ENCODE data around the gene DNAAF5.

DNAAF5 gene

DNA sequence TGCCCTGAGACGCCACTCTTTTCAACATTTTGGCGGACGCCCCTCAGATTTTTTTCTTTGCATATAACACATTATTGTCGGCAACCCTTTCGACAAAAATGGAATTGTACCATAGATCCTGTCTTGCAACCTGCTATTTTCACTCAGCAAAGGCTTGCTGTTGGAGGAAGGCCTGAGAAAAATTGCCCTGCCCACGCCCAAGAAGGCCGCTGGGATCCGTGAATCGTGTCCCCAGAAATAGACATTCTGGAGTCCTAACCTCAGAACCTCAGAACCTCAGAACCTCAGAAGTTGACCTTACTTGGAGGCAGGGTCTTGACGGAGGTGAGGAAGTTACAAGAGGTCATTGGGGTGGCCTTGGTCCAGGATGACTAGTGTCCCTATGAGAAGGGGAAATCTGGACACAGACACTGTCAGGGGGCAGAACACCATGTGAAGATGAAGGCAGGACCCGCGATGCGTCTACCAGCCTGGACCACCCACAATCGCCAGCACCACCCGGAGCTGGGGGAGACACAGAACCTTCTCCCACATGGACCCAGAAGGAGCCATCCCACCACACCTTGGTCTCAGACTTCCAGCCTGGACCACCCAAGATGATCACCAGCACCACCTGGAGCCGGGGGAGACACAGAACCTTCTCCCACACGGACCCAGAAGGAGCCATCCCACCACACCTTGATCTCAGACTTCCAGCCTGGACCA is 19.1 kb upstream of the DNAAF5 start:
- no peak for DNase-seq (ENCODE audit: low read depth)

DNA sequence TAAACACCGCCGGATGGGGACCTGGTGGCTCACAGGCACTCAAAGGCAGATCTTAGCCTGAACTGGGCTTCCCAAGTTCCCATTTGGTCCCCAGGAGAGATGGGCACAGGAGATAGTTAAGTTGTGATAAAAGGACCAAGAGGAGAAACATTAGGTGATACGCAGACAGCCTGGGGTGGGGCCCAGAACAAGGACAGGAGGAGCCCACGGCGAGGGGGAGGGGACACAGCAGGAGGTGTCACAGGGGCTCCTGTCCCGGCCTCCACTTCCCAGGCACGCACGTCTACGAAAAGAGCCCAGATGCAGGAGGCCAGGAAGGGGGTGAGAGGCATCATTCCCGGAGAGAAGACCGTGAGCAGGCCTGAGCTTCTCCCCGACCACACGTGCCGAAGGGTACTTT is 16.3 kb upstream of the DNAAF5 start:
- no peak for DNase-seq (ENCODE audit: low read depth)

DNA sequence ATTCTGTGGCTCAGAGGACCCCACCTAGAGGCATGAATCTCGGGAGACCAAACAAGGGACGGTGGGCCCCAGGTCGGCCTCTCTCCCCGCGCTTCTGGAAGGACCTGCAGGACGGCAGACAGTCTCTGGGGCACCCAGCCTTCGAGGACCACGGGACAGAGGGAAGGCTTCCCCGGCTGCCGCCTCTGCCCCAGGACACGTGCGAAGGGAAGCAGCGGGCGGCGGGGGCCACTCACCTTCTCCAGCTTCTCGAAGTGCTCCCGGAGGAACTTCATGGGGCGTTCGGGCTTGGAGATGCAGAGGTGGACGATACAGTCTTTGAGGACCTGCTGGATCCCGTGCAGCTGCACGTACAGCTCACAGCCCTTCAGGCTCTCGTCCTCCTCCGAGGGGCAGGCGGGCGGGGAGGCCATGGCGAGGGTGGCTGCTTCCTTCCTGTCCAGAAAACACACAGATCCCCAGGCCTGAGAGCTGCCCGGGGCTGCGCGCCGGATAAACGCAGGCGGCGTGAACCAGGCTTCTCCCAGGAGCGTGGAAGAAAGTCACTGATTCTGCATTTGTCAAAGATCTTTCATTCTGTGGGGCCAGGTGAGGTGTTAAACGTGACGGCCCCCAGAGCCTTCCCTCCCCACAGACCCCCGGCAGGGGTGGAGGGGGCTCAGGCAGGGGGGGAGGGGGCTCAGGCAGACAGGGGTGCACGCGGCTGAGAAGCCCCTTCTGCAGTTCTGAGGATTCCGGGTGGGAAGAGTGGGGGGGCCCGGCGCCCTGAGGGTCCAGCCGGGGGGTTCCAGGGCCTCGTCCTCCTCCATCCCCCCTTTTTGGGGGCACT is 15.2 kb upstream of the DNAAF5 start:
- DNase-seq (ENCODE audit: low read depth), result no peak

DNA sequence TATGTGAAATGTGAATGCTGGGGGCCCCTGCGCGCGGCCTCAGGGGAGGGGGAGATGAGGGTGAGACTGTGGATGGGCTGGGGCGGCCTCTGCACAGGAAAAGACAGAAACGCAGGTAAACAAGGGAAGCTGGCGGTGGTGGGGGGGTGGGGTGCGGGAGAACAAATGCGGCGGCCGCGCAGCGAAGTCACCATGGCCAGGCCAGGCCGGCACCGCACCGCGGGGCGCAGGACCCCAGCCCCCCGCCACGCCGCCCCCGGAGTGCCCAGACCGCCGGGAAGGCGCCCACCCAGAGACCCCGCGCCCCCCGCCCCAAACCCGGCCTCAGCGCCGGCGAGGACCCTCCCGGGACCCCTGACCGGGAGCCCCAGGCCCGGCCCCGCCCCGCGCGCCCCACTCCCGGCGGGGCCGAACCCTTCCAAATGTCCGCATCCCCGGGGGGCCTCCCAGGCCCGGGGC is 14.5 kb upstream of the DNAAF5 start:
- no peak for DNase-seq (ENCODE audit: low read depth)

DNA sequence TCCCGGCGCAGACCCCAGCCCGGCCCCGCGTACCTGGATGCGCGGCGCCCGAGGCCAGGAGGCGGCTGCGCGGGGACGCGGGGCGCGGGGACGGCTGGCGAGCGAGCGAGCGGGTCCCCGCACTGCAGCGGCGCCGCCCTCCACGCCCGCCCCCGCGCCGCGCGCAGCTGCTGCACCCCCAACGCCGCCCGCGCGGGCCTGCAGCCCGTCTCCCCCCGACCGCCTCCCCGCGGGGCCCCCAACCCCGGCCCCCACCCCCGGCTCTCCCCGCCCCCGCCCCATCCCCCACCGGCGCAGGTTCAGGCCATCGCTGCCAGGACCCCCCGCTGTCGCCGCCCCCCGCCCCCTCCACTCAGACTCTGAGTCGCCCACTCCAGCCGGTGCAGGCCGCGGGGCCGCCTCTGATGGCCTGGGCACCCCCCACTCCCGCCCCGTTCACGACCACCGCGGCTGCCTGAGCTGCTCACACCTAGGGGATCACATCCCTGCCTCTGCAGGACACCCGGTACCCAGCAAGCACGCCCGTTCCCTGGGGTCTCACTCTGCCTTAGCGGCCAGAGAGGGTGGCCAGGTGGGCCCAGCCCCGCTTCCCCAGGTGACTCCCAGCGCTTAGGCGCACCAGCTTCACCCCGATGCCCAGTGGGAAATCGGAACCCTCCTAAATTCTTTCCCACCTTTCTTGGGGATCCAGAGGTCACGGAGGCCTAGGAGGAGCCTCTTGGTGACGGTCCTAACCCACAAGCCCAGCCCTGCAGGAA is 13.9 kb upstream of the DNAAF5 start:
- DNase-seq (ENCODE audit: low read depth), result no peak

DNA sequence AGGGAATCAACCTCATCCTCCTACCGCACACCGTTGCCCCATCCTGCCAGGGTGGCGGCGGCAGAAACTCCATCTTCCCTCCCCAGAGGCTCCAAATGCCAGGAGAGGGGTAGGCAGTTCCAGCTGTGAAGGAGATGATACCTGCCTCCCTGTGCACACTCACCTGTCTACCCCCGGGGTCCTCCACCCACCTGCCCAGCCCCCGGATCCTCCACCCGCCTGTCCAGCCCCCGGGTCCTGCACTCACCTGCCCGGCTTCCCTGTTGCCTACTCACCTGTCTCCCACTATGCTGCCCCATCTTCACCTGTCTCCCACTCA is 13.4 kb upstream of the DNAAF5 start:
- DNase-seq (ENCODE audit: low read depth), result no peak

DNA sequence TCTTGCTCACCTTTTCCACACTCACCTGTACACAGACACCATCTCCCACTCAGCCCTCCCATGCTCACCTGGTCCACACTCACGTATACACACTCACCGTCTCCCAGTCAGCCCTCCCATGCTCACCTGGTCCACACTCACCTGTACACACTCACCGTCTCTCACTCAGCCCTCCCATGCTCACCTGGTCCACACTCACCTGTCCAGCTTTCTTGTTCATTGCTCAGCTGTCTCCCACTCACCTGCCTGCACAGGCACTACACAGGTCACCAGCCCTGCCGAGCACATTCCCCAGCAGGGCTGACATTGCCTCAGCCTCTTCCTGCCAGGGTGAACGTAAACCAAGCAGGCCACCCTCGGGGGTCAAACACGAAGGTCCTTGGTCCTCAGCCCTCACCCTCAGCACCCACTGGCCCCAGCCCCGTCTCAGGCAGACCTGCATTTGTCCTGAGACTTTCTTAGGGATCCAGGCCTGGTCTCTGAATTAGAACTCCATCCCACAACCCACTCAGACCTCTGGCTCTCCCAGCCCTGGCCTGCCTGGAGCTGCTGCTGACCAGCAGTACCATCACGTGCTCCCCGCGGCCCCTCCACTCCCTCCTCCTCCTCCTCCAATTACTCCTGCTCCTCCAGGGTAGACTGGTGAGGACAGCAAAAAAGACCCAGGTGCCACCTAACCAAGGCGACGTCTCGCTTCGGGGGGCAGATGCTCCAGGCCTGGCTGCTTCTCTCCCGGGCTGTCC is 12.8 kb upstream of the DNAAF5 start:
- no peak for DNase-seq (ENCODE audit: low read depth)

DNA sequence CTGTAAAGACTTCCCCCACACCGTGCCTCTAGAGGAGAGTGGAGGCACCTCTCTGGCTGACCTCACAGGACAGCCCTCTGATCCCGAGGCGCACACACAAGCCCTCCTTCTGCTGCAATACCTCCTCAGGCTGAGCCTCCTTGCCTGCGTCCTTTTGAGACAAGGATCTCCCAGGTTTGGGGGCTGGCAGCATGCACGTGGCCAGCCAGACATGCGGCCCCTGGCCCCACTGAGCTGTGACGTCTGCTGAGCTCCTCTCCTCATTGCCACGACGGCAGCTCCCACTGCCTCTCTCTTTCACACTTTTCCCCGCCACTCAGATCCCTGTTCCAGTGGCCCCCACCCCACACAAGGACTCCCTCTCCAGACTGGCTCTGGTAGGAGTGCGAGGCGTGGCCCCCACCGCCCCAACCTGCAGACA is 12.2 kb upstream of the DNAAF5 start:
- DNase-seq (ENCODE audit: low read depth), result no peak

DNA sequence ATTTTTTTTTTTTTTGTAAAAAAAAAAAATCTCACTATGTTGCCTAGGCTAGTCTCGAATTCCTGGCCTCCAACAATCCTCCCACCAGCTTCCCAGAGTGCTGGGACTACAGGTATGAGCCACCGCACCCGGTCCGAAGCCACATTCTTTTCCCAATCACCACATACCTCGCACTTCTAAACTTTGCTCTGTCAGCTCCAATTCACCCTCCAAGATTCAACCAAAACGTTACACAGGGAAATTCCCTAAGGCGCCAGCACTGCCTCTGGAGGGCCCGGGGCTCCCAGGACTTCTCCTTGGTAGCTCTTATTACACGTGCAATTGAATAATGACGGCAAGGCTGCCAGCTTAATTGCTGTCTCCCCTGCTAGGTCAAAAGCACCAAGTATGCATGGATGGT is 10.3 kb upstream of the DNAAF5 start:
- no peak for DNase-seq (ENCODE audit: low read depth)

DNA sequence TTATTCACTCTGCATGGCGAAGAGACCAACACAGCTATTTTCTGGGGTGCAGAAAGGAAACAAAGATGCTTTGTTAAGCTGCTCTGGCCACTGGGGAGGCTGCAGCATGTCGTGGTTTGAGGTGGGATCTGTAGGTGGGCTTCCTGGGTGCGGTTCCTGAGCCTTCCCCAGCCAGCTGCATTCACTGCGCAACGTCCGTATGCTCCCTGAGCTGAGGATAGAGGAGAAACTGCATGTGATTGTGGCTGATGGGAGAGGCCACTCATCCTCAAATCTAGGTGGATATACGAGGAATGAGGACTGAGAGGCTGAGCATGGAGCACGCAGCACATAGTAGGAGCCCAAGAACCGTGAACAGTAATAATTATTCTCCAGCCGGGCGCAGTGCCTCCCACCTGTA is 9.9 kb upstream of the DNAAF5 start:
- DNase-seq (ENCODE audit: low read depth), result no peak

DNA sequence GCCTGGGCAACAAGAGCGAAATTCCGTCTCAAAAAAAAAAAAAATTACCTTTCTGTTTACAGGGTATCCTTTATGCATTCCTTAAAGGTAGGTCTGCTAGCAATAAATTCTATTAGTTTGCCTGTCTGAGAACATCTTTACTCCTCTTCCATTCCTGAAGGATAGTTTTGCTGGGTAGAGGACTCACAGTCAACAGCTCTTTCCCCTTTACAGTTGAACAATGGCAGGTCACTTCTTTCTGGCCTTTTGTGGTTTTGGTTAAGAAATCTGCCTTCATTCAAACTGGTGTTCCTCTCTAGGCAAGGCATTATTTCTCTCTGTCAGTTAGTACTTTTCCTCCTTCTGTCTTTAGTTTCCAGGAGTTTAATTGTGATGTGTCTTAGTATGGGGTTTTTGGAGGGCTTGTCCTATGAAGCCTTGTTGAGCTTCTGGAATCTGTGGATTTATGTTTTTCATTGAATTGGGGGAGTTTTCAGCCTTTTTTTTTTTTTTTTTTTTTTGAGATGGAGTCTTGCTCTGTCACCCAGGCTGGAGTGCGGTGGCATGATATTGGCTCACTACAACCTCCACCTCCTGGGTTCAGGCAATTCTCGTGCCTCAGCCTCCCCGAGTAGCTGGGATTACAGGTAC is 4.8 kb upstream of the DNAAF5 start:
- DNase-seq (ENCODE audit: low read depth), result no peak

DNA sequence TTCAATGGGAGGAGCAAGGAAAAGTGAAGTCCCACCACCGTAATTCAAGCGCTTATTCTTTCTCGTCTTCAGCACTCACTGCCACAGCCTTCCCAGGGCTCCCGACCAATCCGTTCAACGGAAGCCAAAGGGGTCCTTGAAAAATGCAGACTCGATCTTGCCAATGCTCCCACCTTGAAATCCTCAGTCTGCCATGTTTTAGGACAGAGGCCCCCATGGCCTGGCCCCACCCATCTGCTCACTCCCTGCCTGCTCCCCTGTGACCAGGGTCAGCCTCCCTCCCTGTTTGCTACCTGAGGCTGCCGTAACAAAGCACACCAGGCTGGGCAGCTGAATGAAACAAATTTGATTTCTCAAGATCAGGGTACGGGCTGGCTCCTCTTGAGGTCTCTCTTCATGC is 3.0 kb upstream of the DNAAF5 start:
- no peak for DNase-seq (ENCODE audit: low read depth)

DNA sequence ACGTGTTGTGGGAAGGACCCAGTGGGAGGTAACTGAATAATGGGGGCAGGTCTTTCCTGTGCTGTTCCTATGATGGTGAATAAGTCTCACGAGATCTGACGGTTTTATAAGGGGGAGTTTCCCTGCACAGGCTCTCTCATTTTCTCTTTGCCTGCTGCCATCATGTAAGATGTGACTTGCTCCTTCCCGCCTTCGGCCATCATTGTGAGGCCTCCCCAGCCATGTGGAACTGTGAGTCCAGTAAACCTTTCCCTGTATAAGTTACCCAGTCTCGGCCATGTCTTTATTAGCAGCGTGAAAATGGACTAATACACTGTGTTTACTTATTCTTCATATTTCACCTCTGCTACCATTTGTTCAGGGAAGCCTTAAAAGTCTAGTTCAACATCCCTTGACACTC is 2.2 kb upstream of the DNAAF5 start:
- no peak for DNase-seq (ENCODE audit: low read depth)

DNA sequence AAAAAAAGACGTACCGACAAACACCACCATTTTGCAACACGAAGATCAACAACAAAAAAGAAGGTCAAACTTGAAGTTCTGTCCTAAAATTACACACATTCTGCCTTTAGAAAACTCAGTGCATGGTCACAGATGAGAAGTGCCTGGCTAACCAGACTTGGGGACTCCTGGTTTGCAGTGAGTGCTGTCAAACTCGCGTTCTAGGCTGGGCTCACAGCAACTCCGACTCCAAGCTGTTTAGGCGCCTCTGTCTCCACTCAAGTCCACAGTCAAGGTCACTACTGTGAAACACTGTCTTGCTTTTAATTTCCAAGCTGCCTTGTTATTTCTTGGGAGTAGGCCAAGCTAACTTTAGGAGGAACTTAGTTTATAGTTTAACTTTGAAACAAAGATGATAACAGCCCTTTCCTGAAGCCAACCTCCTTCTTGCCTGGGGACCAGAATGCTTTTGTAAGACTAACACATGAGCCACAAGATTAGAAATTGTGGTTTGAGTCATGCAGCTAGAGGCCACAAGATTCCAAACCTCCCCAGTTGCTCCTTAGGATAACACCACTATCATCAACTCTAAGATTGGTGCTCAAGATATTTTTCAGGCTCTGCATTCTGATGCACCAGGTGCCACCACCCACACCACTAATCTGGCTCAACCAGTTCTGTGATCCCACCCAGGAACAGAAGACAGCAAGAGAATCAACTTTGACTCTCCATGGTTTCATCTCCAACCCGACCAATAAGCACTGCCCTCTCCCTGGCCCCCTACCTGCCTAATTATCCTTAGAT is 1.1 kb upstream of the DNAAF5 start:
- DNase-seq (ENCODE audit: low read depth), result no peak

DNA sequence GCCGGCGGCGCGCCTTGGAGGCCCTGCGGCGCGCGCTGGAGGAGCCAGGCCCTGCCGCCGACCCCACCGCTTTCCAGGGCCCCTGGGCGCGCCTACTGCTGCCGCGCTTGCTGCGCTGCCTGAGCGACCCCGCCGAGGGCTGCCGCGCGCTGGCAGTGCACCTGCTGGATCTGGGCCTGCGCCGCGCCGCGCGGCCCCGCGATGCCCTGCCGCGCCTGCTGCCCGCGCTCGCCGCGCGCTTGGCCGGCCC is 280 bp downstream of the DNAAF5 start:
- no peak for DNase-seq (ENCODE audit: low read depth)

DNA sequence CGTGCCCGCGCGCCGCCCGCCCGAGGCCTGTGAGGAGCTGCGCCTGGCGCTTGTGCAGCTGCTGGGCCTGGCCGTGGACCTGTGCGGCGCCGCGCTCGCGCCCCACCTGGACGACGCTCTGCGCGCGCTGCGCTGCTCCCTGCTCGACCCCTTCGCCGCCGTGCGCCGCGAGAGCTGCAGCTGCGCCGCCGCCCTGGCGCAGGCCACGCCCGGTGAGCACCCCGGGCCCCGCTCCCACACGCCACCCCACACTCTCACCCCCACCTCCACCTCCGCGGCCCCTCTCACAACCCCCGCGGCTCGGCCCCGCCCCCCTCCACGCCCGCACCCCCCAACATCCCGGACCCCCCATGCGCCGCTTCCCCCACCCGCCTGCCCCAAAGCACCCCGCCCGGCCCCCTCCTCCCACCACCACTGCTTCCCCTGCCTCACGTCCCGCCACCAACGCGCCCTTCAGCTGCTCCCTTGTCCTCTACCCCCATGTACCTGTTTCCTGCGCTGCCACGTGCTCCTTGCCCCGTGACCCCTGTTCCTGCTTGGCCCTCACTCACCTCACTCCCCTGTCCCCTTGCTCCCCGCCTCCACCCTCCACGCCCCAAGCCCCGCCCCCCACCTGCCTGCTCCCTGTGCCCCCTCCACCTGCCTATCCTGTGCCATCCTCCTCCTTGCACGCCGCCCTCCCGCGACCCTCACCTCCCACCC is 756 bp downstream of the DNAAF5 start, which contains the start of gene PRKAR1B:
Gene PRKAR1B, minus strand, starts transcription at position 178 of the 702 bp plus-strand sequence. CDS start 15,776 bp downstream, outside the sequence.
- DNase-seq (ENCODE audit: low read depth), result no peak

DNA sequence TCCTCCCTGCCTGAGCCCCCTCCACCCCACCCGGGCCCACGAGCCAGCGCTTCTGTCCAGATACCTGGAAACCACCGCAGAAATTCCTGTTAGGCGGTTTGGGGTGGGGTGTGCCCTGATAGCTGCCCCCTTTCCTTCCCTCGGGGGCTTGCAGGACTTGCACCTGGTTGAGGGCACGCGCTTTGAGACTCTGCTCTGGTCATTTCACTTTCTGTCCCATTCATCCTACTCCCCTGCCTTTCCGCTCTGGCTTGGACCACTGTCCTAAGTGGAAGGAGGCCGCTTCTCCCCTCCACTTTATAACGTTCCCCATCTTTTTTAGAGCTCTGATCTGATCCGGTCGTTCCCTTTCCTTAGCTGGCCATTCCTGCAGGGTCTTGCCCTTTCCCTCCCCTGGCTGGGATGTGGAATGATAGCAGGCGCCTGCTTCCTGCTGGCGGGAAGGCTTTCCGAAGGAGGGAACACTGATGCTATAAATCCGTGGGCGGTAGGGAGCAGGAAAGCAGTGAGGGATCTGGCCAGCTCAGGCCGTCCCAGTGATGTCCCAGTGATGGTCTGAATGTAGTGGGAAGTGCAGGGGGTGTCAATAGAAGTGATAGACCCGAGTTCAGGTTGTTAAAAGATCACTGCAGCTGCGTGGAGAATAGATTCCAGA is 1.4 kb downstream of the DNAAF5 start:
- DNase-seq (ENCODE audit: low read depth), result no peak

DNA sequence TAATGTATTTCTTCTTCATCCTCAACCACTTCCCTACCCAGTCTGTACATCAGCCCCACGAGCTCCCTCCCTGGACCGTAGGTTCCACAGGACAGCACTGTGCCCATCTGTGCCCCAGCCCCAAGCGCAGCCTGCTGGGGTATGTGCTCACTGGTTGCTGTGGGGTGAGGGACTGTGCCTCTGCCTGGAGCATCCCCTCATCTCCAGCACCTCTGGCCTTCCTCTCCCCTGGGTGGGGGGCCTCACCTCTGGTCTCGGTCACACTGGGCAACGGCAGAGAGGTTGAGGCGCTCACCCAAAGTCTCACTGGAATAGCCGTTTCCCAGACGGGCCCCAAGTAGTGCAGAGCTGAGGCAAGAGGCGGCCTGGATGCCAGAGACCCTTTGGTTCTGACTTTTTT is 2.1 kb downstream of the DNAAF5 start:
- no peak for DNase-seq (ENCODE audit: low read depth)

DNA sequence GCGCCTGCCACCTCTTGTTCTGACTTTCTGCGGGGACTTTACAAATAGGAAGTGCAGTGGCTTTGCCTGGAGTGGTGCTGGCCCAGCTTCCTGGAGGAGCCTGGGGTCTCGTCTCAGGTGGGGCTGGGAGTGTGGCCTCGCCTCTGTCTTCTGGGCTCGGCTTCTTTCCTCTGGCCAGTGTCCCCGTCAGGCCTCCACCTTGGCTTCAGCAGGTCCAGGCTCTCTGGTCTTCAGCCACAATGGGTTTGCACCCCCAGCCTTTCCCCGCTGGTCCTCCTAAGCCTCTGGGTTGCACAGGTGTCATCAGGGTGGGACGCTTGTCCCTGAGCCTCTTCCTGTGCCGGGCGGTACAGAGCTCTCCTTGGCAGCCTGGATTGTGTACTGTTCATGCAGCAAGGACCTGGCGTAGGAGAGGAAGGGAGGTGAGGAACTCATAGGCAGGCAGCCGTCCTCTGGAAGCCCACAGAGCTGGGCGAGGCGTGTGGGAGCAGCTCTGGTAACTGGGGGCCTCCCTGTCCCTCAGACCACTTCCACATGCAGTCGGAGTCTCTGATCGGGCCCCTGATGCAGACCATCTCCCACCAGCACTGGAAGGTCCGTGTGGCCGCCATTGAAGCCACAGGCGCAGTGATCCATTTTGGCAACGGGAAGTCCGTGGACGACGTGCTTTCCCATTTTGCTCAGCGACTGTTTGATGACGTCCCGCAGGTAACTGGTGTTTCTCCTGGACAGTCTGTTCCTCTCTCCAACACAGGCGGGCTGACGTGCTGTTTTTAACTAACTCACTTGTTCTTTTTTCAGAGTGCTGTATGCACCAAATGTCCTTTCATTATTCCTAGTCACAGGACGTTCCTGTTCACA is 2.9 kb downstream of the DNAAF5 start:
- DNase-seq (ENCODE audit: low read depth), result no peak
